Calu3 (cell line): Measurements from ENCODE around the gene KRT4. TPM values are rescaled to one million over a fixed set of nuclear protein-coding genes. Genes with fewer than 3 reads are reported as not detected.

Experiments
- BruUV-seq: library from RNA; stranded (reverse); fragments of 400-500 nt; replicated peaks from 2 replicates; lab custom pipeline; 2021; lab: Mats Ljungman, UMichigan
- CTCF ChIA-PET: fragments of 300-600 bp; sonication (Branson Sonifier 250); formaldehyde crosslinking; loops from one replicate; lab custom pipeline; 2022; ENCODE audit warnings: antibody characterized with exemption; lab: Charles Lee
- DNase-seq: peaks from one replicate; pipeline ENCODE4 v3.0.0; 2022
- H3K27ac Mint-ChIP-seq: one replicate; pipeline ENCODE4 v1.8.0; 2022; ENCODE audit warnings: mixed read lengths; ENCODE audit not compliant: unreplicated experiment
- H3K27me3 Mint-ChIP-seq: one replicate; pipeline ENCODE4 v1.8.0; 2022; ENCODE audit warnings: mixed read lengths; ENCODE audit not compliant: unreplicated experiment
- H3K36me3 Mint-ChIP-seq: one replicate; pipeline ENCODE4 v1.8.0; 2022; ENCODE audit warnings: mild to moderate bottlenecking, moderate library complexity, mixed read lengths; ENCODE audit not compliant: insufficient read depth, unreplicated experiment
- H3K4me1 Mint-ChIP-seq: one replicate; pipeline ENCODE4 v1.8.0; 2022; ENCODE audit warnings: mild to moderate bottlenecking, low read depth, mixed read lengths; ENCODE audit not compliant: unreplicated experiment
- H3K4me3 Mint-ChIP-seq: one replicate; pipeline ENCODE4 v1.8.0; 2022; ENCODE audit warnings: mild to moderate bottlenecking, low read depth, moderate library complexity, mixed read lengths; ENCODE audit not compliant: unreplicated experiment
- H3K9me3 Mint-ChIP-seq: one replicate; pipeline ENCODE4 v1.8.0; 2022; ENCODE audit warnings: low read depth, mixed read lengths; ENCODE audit not compliant: unreplicated experiment
- CTCF ChIP-seq: fragments of 200-600 bp; IDR thresholded peaks from one replicate; pipeline ENCODE4 v1.8.0; 2022; ENCODE audit warnings: antibody characterized with exemption; ENCODE audit not compliant: unreplicated experiment
- intact Hi-C: fragments of 100-400 bp; cut with micrococcal nuclease; formaldehyde crosslinking; loops from one replicate; pipeline ENCODE4 v1.10.0; 2022; ENCODE audit not compliant: unreplicated experiment
- total RNA-seq: library from RNA; stranded (reverse); gene quantifications from 2 replicates; pipeline ENCODE4 v1.2.3, GENCODE V29; 2022

Gene KRT4
- total RNA-seq, 1 experiment from 2014 or later: not detected

- no TSS peak for BruUV-seq
- Mint-ChIP-seq H3K4me1 (no peaks in the 10 kb centered on the region), H3K4me3 (no peak overlapping the region), H3K36me3 (no peaks in the 10 kb centered on the region), H3K27ac (no peak overlapping the region), H3K27me3 (no peaks in the 10 kb centered on the region), H3K9me3 (no peaks in the 10 kb centered on the region)
- DNase-seq: no peak
- no peak for TF ChIP-seq CTCF
- CTCF ChIA-PET: interaction anchor here (0.6 kb wide), 1 partner anchor 327 kb away, joined by 3 read pairs; no protein-coding TSS in a partner anchor
- intact Hi-C loops: no loop called here
Measured at GRCh38 chr12:52828591-52829021, 14.7 kb upstream of the KRT4 start.

- H3K4me1 Mint-ChIP-seq: peaks cover under 1% of the 10 kb centered on the region
- CTCF ChIA-PET: no interaction called here
- H3K9me3 Mint-ChIP-seq: no peaks in the 10 kb centered on the region
- no TSS peak for BruUV-seq
- H3K27me3 Mint-ChIP-seq: no peaks in the 10 kb centered on the region
- intact Hi-C loops: no loop called here
- DNase-seq: no peak
- H3K27ac Mint-ChIP-seq: no peak overlapping the region
- H3K36me3 Mint-ChIP-seq: no peaks in the 10 kb centered on the region
- no peak for TF ChIP-seq CTCF
- H3K4me3 Mint-ChIP-seq: no peak overlapping the region
Measured at GRCh38 chr12:52828156-52828555, 14.2 kb upstream of the KRT4 start.

GRCh38 chr12:52827499-52828090 is 13.7 kb upstream of the KRT4 start:
- H3K4me3 Mint-ChIP-seq: no peak overlapping the region
- no peak for TF ChIP-seq CTCF
- intact Hi-C loops: no loop called here
- H3K36me3 Mint-ChIP-seq: no peaks in the 10 kb centered on the region
- no peak for DNase-seq
- no peaks in the 10 kb centered on the region for H3K27me3 Mint-ChIP-seq
- no peak overlapping the region for H3K27ac Mint-ChIP-seq
- peaks cover 6% of the 10 kb centered on the region for H3K4me1 Mint-ChIP-seq
- CTCF ChIA-PET: no interaction called here
- no peaks in the 10 kb centered on the region for H3K9me3 Mint-ChIP-seq
- BruUV-seq: no TSS peak

GRCh38 chr12:52826611-52827498 is 12.9 kb upstream of the KRT4 start:
- Mint-ChIP-seq H3K9me3 (no peaks in the 10 kb centered on the region), H3K4me1 (peaks cover 13% of the 10 kb centered on the region), H3K27me3 (no peaks in the 10 kb centered on the region), H3K4me3 (no peak overlapping the region), H3K27ac (no peak overlapping the region), H3K36me3 (no peaks in the 10 kb centered on the region)
- no peak for DNase-seq
- intact Hi-C loops: no loop called here
- CTCF ChIA-PET: no interaction called here
- no TSS peak for BruUV-seq
- TF ChIP-seq CTCF: no peak
